Measurements from ENCODE around the gene SH3BGRL. TPM values are rescaled to one million over a fixed set of nuclear protein-coding genes. Genes with fewer than 3 reads are reported as not detected.

The SH3BGRL gene
- total and polyA plus RNA-seq, 10 of the 15 experiments (the other 5 are each of a cell fraction or from before 2014, with no cell fraction given): 75.6 to 178 (median 122) TPM

GRCh38 chrX:81308086-81308829, 106.4 kb downstream of the SH3BGRL start:
- Histone ChIP-seq H3K27ac (ENCODE audit: control insufficient read depth, insufficient read depth) (no peak overlapping the region), H3K27me3 (replicated peaks in 1 of 2; ENCODE audit: control insufficient read depth in 2 of 2, insufficient read depth in 2 of 2, low read length in 1 of 2) (no peaks in the 10 kb centered on the region), H3K4me3 (no peak overlapping the region), H3K4me1 (ENCODE audit: control insufficient read depth, insufficient read depth, low read length) (no peaks in the 10 kb centered on the region), H3K79me2 (ENCODE audit: control insufficient read depth, insufficient read depth, low read length) (no peaks in the 10 kb centered on the region), H2AFZ (ENCODE audit: control insufficient read depth, low read depth, low read length) (no peak overlapping the region), H3K36me3 (ENCODE audit: control insufficient read depth in 2 of 2, insufficient read depth in 2 of 2, low read length in 1 of 2) (no peaks in the 10 kb centered on the region), H3K9ac (ENCODE audit: control insufficient read depth, insufficient read depth, low read length) (no peak overlapping the region), H3K9me3 (replicated peaks; ENCODE audit: control insufficient read depth, insufficient read depth, low read length) (no peaks in the 10 kb centered on the region), H4K20me1 (ENCODE audit: control insufficient read depth, insufficient read depth) (no peaks in the 10 kb centered on the region), H3K4me2 (ENCODE audit: control insufficient read depth, insufficient read depth) (no peak overlapping the region)
- WGBS (ENCODE audit: insufficient coverage, insufficient replicate concordance, low lambda C conversion rate, missing lambda C conversion rate): 74% methylated on average over 7 of the region's 7 CpGs
- DNase-seq (ENCODE audit: low read depth, low spot score) (no peak), FAIRE-seq (no peak), ATAC-seq (no peak)
- CTCF ChIA-PET: no interaction called here
- intact Hi-C loops (cut with micrococcal nuclease; ENCODE audit: unreplicated experiment): no loop called here
- no peak for TF ChIP-seq CREB1 (IDR thresholded peaks at IDR 0.05; ENCODE audit: low read depth)
- no peak for TF ChIP-seq TCF7 (IDR thresholded peaks at IDR 0.05; ENCODE audit: borderline replicate concordance)
- TF ChIP-seq ZBTB4 (CRISPR knock-in tag; IDR thresholded peaks at IDR 0.05): no peak
- no peak for TF ChIP-seq NBN (IDR thresholded peaks at IDR 0.05)
- POLR2A ChIA-PET: no interaction called here
- SMC1A ChIA-PET (ENCODE audit: uncharacterized antibody, unreplicated experiment): no interaction called here
- RAD21 ChIA-PET (ENCODE audit: unreplicated experiment): no interaction called here
- in situ Hi-C loops (cut with MboI): no loop called here
- BruUV-seq (replicated peaks): no TSS peak

- ATAC-seq (no peak), DNase-seq (ENCODE audit: low read depth, low spot score) (no peak), FAIRE-seq (no peak)
- in situ Hi-C loops (cut with MboI): no loop called here
- Histone ChIP-seq H3K36me3 (ENCODE audit: control insufficient read depth in 2 of 2, insufficient read depth in 2 of 2, low read length in 1 of 2) (no peaks in the 10 kb centered on the region), H3K4me2 (ENCODE audit: control insufficient read depth, insufficient read depth) (no peak overlapping the region), H3K9me3 (replicated peaks; ENCODE audit: control insufficient read depth, insufficient read depth, low read length) (no peaks in the 10 kb centered on the region), H3K79me2 (ENCODE audit: control insufficient read depth, insufficient read depth, low read length) (no peaks in the 10 kb centered on the region), H3K4me3 (no peak overlapping the region), H2AFZ (ENCODE audit: control insufficient read depth, low read depth, low read length) (no peak overlapping the region), H3K9ac (ENCODE audit: control insufficient read depth, insufficient read depth, low read length) (no peak overlapping the region), H3K4me1 (ENCODE audit: control insufficient read depth, insufficient read depth, low read length) (no peaks in the 10 kb centered on the region), H3K27me3 (replicated peaks in 1 of 2; ENCODE audit: control insufficient read depth in 2 of 2, insufficient read depth in 2 of 2, low read length in 1 of 2) (no peaks in the 10 kb centered on the region), H4K20me1 (ENCODE audit: control insufficient read depth, insufficient read depth) (no peaks in the 10 kb centered on the region), H3K27ac (ENCODE audit: control insufficient read depth, insufficient read depth) (no peak overlapping the region)
- intact Hi-C loops (cut with micrococcal nuclease; ENCODE audit: unreplicated experiment): no loop called here
- ChIA-PET POLR2A (no interaction called here), SMC1A (ENCODE audit: uncharacterized antibody, unreplicated experiment) (no interaction called here), RAD21 (ENCODE audit: unreplicated experiment) (no interaction called here), CTCF (no interaction called here)
- BruUV-seq (replicated peaks): no TSS peak
- 73% methylated on average over 5 of the region's 5 CpGs for WGBS (ENCODE audit: insufficient coverage, insufficient replicate concordance, low lambda C conversion rate, missing lambda C conversion rate)
- no peak for TF ChIP-seq CTCF (IDR thresholded peaks at IDR 0.05 in 2 of 3, conservative IDR thresholded peaks at IDR 0.05 in 1 of 3; ENCODE audit: control insufficient read depth in 2 of 3, extremely low read depth in 1 of 3, insufficient read depth in 1 of 3, low read depth in 3 of 3, low read length in 3 of 3)
- TF ChIP-seq ZBTB33 (IDR thresholded peaks at IDR 0.05): no peak
- no peak for TF ChIP-seq SREBF2 (IDR thresholded peaks at IDR 0.05; ENCODE audit: low read length)
- no peak for TF ChIP-seq RCOR1 (conservative IDR thresholded peaks at IDR 0.05; ENCODE audit: low read depth, low read length)
- no peak for TF ChIP-seq GATAD2B (conservative IDR thresholded peaks at IDR 0.05; ENCODE audit: low read depth)
- TF ChIP-seq ZNF274 (IDR thresholded peaks at IDR 0.05; ENCODE audit: insufficient read depth, insufficient read length): no peak
- TF ChIP-seq CREB1 (IDR thresholded peaks at IDR 0.05; ENCODE audit: low read depth): no peak
- TF ChIP-seq TCF7 (IDR thresholded peaks at IDR 0.05; ENCODE audit: borderline replicate concordance): no peak
These were observed 114.3 kb downstream of the SH3BGRL start for GRCh38 chrX:81316163-81316562.
